ENCODE results near the gene ZNF524.
"Not testable (repeated sequence)": the region's sequence is repeated elsewhere in the genome, so short reads cannot be mapped to it uniquely, and the experiment has no call there.

ZNF524 gene

DNA sequence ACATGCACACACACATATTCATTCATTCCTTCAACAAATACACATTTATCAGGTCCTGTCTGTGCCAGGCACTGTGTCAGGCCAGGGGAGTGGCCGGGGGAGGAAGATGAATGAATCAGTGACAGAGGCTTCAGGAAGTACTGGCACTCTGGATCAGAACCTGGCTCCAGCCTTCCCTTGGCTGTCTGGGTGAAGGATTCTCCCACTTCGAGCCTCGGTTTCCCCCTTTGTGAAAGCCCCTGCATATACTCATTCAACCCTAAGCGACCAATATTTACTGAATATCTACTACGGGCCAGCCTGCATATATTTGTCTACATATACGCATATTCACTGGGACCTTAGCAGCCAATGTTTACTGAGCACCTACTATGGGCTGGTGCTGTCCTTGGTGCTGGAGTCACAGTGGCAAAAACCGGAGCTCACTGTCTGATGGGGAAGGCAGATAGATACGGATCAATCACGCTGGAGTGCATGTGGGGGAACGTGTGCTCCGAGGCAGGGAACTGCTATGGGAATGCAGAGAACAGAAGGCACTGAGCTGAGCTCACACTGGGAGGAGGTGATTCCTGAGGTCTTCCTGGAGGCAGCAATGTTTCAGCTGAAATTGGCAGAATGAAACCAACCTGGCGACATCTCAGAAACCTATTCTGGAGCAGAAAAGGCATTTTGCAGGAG is 18.8 kb upstream of the ZNF524 start:
- no peak for DNase-seq (ENCODE audit: low read depth, low spot score)
- H3K27ac ChIP-seq: peak overlapping the region; percentile 66

DNA sequence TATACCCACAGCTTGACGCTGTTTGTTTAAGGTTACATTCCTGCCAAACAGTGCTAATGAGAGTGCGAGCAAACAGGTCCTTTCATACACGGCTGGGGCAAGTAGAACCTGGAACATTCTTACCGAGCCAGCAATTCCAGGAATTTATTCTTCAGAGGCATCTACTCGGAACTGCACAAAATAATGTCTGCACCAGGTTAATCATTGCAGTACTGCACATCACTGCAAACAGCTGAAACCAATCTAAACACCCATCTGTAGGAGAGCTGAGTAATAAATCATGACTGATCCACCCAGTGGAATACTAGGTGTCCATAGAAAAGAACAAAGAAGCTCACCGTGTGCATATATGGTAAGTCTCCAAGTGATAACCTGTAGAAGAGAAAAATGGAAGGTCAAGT is 18.3 kb upstream of the ZNF524 start:
- no peak overlapping the region for H3K27ac ChIP-seq
- DNase-seq (ENCODE audit: low read depth, low spot score): no peak

DNA sequence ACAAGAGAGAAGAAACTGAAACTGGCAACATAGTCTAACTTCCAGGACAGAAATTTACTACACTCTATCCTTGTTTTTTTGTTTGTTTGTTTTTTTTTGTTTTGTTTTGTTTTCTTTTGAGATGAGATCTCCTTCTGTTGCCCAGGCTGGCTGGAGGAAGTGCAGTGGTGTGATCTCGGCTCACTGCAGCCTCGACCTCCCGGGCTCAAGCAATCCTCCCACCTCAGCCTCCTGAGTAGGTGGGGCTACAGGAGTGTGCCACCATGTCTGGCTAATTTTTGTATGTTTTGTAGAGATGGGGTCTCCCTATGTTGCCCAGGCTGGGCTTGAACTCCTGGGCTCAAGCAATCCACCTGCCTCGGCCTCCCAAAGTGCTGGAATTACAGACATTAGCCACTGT is 17.8 kb upstream of the ZNF524 start:
- not testable (repeated sequence) for DNase-seq (ENCODE audit: low read depth, low spot score); H3K27ac ChIP-seq

DNA sequence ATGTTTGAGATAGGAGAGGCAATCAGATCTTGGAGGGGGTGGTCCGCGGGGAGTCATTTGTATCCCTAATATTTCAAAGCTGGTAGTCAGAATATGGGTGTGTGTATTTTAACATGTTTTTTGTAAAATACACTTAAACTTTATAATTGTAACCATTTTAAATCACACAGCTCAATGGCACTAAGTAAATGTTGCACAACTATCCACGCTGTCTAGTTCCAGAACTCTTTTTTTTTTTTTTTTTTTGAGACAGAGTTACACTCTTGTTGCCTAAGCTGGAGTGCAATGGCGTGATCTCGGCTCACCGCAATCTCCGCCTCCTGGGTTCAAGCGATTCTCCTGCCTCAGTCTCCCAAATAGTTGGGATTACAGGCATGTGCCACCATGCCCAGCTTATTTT is 16.2 kb upstream of the ZNF524 start:
- H3K27ac ChIP-seq; DNase-seq (ENCODE audit: low read depth, low spot score): not testable (repeated sequence)

DNA sequence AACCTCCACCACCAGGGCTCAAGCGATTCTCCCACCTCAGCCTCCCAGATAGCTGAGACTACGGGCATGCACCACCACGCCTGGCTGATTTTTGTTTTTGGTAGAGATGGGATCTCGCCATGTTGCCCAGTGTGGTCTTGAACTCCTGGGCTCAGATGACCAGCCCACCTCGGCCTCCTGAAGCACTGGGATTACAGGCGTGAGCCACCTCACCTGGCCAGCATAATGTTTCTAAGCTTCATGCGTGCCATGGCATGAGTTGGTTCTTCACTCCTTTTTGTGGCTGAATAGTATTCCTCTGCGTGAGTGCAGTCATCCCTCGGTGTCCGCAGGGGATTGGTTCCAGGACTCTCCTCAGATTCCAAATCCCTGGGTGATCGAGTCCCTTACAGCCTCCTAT is 15.2 kb upstream of the ZNF524 start:
- no peak overlapping the region for H3K27ac ChIP-seq
- no peak for DNase-seq (ENCODE audit: low read depth, low spot score)

- no peak for DNase-seq (ENCODE audit: low read depth, low spot score)
- H3K27ac ChIP-seq: no peak overlapping the region
Observed at GRCh38 chr19:55585658-55586339, 14.3 kb upstream of the ZNF524 start.

GRCh38 chr19:55586976-55587668 is 13.0 kb upstream of the ZNF524 start:
- peak; percentile 68 for DNase-seq (ENCODE audit: low read depth, low spot score)
- no peak overlapping the region for H3K27ac ChIP-seq

- H3K27ac ChIP-seq: no peak overlapping the region
- no peak for DNase-seq (ENCODE audit: low read depth, low spot score)
Observed at GRCh38 chr19:55588738-55589137, 11.3 kb upstream of the ZNF524 start.

GRCh38 chr19:55590109-55590508 is 10.0 kb upstream of the ZNF524 start:
- no peak for DNase-seq (ENCODE audit: low read depth, low spot score)
- no peak overlapping the region for H3K27ac ChIP-seq

DNA sequence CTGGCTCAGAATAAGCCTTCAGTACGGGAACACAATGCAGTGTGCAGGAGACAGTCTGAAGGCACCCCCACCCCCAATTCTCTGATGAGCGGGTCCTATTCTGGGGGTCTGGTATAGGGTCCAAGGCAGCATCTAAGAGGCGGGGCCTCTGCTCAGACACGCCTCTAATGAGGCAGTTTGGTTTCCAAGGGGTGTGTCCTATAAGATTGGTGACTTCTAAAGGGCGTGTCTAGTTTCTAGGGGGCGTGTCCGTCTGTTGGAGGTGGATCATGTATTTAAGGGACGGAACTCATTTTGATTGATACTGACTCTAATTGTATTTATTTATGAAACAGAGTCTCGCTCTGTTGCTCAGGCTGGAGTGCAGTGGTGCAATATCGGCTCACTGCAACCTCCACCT is 9.5 kb upstream of the ZNF524 start:
- no peak for DNase-seq (ENCODE audit: low read depth, low spot score)

DNA sequence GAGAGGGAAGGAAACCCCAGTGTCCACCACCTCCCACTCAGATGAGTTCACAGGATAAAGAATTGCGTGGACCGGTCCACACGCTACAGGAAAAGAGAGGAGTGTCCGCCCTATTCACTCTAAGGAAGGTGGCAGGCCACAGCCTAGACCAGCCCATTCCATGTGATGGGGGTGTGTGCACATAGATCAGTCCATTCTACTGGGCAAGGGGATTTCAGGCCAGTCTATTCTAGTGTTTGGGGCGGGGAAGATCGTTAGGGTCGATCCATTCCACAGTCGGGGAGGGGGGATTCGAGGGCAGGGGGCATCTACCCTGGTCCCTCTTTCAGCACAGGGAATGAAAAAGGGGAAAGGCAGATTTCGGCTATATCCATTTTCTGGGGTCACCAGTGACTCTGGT is 8.5 kb upstream of the ZNF524 start:
- DNase-seq (ENCODE audit: low read depth, low spot score): no peak
- H3K27ac ChIP-seq: no peak overlapping the region

More for the DNA sequence above, 9.5 kb upstream of the ZNF524 start:
- no peak overlapping the region for H3K27ac ChIP-seq

GRCh38 chr19:55592391-55593090 is 7.5 kb upstream of the ZNF524 start:
- no peak for DNase-seq (ENCODE audit: low read depth, low spot score)
- H3K27ac ChIP-seq: no peak overlapping the region

DNA sequence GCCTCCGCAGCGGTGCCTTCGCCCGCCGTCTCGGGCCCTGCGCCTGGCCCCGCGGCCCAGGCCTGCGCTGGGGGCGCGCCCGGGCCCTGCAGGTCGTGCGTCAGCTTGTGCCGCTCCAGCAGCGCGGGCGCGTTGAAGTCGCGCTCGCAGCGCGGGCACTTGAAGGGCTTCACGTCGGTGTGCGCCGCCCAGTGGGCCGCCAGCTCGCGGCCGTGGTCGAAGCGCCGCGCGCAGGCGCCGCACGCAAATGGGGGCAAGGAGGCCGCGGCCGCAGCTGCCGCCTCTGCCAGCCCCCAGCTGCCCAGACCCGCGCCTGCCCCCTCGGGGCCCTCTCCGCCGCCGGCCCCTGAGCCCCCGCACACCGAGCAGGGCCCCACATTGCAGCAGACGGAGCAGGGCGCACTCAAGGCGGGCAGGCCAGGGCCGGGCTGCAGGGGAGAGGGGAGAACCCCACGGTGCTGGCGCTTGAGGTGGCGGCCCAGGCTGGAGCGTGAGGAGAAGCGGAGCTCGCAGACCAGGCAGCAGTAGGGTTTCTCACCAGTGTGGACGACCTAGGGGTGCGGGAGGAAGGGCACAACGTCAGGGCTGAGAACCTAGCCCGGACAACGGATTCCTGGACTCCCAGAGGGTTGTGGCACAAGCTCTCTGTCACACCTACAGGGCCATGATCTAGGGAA is 6.9 kb upstream of the ZNF524 start:
- DNase-seq (ENCODE audit: low read depth, low spot score): no peak
- H3K27ac ChIP-seq: no peak overlapping the region

DNA sequence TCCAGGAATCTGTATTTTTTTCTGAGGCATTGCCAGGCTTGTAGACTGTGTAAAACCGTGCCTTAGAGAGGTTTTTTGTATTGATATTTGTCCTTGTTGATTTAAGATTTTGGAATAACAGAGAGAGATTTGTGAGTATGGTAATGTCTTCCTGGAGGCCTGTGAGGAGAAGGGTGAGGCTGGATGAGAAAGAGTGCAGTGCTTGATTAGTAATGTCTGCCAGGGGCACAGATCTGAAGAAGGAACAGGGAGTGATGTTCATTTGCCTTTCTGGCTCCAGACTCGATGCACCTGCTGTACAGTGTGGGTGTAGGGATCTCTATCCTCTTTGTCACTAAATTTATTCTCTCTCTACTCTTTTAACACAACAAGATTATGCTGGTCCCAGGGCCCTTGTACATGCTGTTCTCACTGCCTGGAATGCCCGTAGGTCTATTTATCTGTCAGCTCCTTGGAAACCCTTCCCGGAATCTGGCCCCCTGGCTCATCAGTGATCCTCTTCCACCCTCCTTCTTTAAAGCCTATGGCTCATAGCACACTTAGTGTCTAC is 5.0 kb upstream of the ZNF524 start:
- no peak for DNase-seq (ENCODE audit: low read depth, low spot score)
- no peak overlapping the region for H3K27ac ChIP-seq

DNA sequence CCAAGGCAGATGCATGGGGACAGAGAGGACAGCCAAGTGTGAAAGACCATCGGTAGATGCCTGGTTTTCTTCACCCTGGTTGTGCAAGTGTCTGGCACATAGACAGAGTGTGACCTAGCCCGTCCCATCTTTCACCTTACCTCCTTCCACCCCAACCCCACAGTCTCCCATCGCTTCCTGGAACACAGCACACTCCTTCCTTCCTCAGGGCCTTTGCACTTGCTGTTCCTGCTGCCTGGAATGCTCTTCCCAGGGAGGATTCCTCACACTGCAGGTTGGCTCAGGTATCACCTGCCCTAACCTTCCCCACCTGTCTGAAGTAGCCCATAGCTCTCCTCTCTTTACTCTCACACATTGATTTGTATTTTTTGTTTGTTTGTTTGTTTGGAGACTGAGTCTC is 3.8 kb upstream of the ZNF524 start:
- H3K27ac ChIP-seq: no peak overlapping the region
- no peak for DNase-seq (ENCODE audit: low read depth, low spot score)

- no peak for DNase-seq (ENCODE audit: low read depth, low spot score)
- H3K27ac ChIP-seq: no peak overlapping the region
Observed at GRCh38 chr19:55597501-55597921, 2.6 kb upstream of the ZNF524 start.

GRCh38 chr19:55598034-55598433 is 2.1 kb upstream of the ZNF524 start:
- no peak overlapping the region for H3K27ac ChIP-seq
- DNase-seq (ENCODE audit: low read depth, low spot score): no peak

DNA sequence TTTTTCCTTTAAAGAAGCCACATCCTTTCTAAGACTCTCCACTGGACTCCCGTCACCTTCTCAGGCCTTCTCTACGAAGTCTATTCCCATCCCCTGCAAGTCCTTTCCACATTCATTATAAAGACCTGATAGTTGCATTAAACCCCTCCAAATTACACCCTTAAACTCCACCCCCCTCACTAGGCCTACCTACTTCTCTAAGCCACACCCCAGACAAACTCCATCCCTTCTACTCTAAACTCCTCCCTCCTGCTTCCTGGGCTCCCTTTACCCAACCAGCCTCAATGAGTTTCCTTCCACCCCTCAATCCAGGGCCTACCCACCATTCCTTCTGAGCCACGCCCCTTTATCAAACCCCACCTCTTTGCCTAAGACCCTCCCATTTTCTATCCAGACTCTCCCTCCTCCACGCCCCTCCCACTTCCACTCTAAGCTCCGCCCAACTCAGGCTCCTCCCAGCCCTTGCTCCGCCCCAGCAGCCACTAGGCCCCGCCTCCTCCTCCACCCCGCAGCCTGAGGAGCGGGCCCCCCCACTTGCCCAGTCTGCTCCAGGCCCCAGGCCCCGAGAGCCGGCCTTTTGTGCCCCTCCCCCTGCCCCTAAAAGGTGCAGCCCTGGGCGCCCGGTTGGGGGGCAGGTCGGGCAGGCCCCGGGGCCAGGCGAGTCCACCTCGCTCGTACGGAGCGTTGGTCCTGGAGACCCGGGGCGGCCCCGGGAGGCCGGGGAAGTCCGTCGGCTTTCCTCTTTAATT is 1.2 kb upstream of the ZNF524 start:
- H3K27ac ChIP-seq: peak overlapping the region; percentile 92
- peak; percentile 71 for DNase-seq (ENCODE audit: low read depth, low spot score)

- DNase-seq (ENCODE audit: low read depth, low spot score): peak; percentile 89
- peak within 1 kb of the TSS; percentile 92 for H3K27ac ChIP-seq
Observed at GRCh38 chr19:55599468-55599841, 633 bp upstream of the ZNF524 start, which contains the start of gene FIZ1. TSS of gene FIZ1 (minus strand) at chr19:55599517. CDS start at chr19:55597865, 1,652 bp downstream.
